Neural progenitor cell (in vitro differentiated cells): ENCODE results near the gene BRD8. TPM values are rescaled to one million over a fixed set of nuclear protein-coding genes. Genes with fewer than 3 reads are reported as not detected.
"Not testable (repeated sequence)": the region's sequence is repeated elsewhere in the genome, so short reads cannot be mapped to it uniquely, and the experiment has no call there.

Experiments used
- DNase-seq: peaks from one replicate; pipeline ENCODE4 v3.0.0-alpha.2; 2016; ENCODE audit warnings: low spot score
- H2AFZ ChIP-seq: fragments of 200-600 bp; sonication (generic); replicated peaks from 2 replicates; pipeline ENCODE4 v1.6.1; 2016; ENCODE audit warnings: antibody characterized with exemption
- H3F3A ChIP-seq: fragments of 200-600 bp; sonication (generic); 2 replicates; pipeline ENCODE4 v1.6.1; 2016; ENCODE audit warnings: antibody characterized with exemption, low read depth
- H3K27ac ChIP-seq: fragments of 200-600 bp; sonication (generic); 2 replicates; pipeline ENCODE4 v1.5.1; 2016; ENCODE audit warnings: mild to moderate bottlenecking
- H3K27me3 ChIP-seq: fragments of 200-600 bp; sonication (generic); 2 replicates; pipeline ENCODE4 v1.6.1; 2016; ENCODE audit warnings: mild to moderate bottlenecking, moderate library complexity
- H3K36me3 ChIP-seq: fragments of 200-600 bp; sonication (generic); 2 replicates; pipeline ENCODE4 v1.5.1; 2016
- H3K4me1 ChIP-seq: fragments of 200-600 bp; sonication (generic); 2 replicates; pipeline ENCODE4 v1.6.1; 2016; ENCODE audit warnings: mixed run types
- H3K4me2 ChIP-seq: fragments of 200-600 bp; sonication (generic); 2 replicates; pipeline ENCODE4 v1.6.1; 2016
- H3K4me3 ChIP-seq: fragments of 200-600 bp; sonication (generic); 2 replicates; pipeline ENCODE4 v1.5.1; 2016
- H3K79me2 ChIP-seq: fragments of 200-600 bp; sonication (generic); 2 replicates; pipeline ENCODE4 v1.6.1; 2016; ENCODE audit warnings: low read depth
- H3K9ac ChIP-seq: fragments of 200-600 bp; sonication (generic); 2 replicates; pipeline ENCODE4 v1.6.1; 2016
- H3K9me3 ChIP-seq: fragments of 200-600 bp; sonication (generic); 2 replicates; pipeline ENCODE4 v1.5.1; 2016; ENCODE audit warnings: low read depth
- H4K20me1 ChIP-seq: fragments of 200-600 bp; sonication (generic); 2 replicates; pipeline ENCODE4 v1.6.1; 2016; ENCODE audit warnings: low read depth
- H3K27ac Mint-ChIP-seq: 3 replicates; pipeline ENCODE4 v1.8.0; 2021; ENCODE audit warnings: mixed read lengths
- H3K27me3 Mint-ChIP-seq: 2 replicates; pipeline ENCODE4 v1.8.0; 2022; ENCODE audit warnings: low read depth, mild to moderate bottlenecking, inconsistent platforms, moderate library complexity, mixed read lengths; ENCODE audit not compliant: insufficient read depth
- H3K36me3 Mint-ChIP-seq: 3 replicates; pipeline ENCODE4 v1.8.0; 2021; ENCODE audit warnings: mixed read lengths
- H3K4me1 Mint-ChIP-seq: 3 replicates; pipeline ENCODE4 v1.8.0; 2021; ENCODE audit warnings: mixed read lengths
- H3K4me3 Mint-ChIP-seq: 3 replicates; pipeline ENCODE4 v1.8.0; 2021; ENCODE audit warnings: mild to moderate bottlenecking, moderate library complexity, mixed read lengths
- H3K9me3 Mint-ChIP-seq: 3 replicates; pipeline ENCODE4 v1.8.0; 2020; ENCODE audit warnings: mixed read lengths
- CTCF ChIP-seq: fragments of 200-600 bp; sonication (generic); IDR thresholded peaks from 2 replicates; pipeline ENCODE4 v1.5.1; 2017; ENCODE audit warnings: antibody characterized with exemption, mild to moderate bottlenecking
- EZH2 ChIP-seq: fragments of 200-600 bp; sonication (generic); IDR thresholded peaks from 2 replicates; pipeline ENCODE4 v1.6.1; 2017; ENCODE audit warnings: antibody characterized with exemption, mild to moderate bottlenecking, moderate library complexity
- EZH2phosphoT487 ChIP-seq: fragments of 200-600 bp; sonication (generic); IDR thresholded peaks from 2 replicates; pipeline ENCODE4 v1.6.1; 2017; ENCODE audit warnings: antibody characterized with exemption
- total RNA-seq: library from RNA; depleted of rRNA; stranded (reverse); fragments of >200 nt; gene quantifications from 2 replicates; pipeline ENCODE4 v1.2.3, GENCODE V29; 2015; ENCODE audit warnings: low replicate concordance

The BRD8 gene
- total RNA-seq, 1 donor from 2014 or later = 150 TPM

DNA sequence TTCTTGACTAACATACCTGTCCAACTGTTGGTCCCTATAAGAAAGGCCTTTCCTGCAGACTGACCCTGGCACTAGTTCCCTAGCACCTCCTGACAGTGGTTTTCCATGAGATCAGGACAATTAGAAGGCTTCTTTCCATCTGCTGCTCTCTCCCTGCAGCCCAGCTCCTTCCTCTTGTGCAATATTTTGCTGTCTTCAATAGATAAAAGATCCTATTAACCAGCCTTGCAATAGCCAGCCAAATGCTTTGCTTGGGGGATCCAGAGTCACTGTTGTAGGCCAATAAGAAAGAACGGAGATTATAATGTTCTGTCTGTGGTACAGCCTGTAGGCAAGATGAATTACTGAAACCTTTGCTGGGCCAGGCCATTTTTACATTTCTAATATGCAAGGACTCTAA is 20.8 kb downstream of the BRD8 start:
- Mint-ChIP-seq H3K4me3 (no peak overlapping the region), H3K27me3 (no peaks in the 10 kb centered on the region), H3K9me3 (no peaks in the 10 kb centered on the region), H3K27ac (no peak overlapping the region), H3K4me1 (no peaks in the 10 kb centered on the region), H3K36me3 (peaks cover 22% of the 10 kb centered on the region)
- Histone ChIP-seq H3K4me3 (no peak overlapping the region), H3F3A (peaks cover 17% of the 10 kb centered on the region), H3K9ac (no peak overlapping the region), H3K9me3 (no peaks in the 10 kb centered on the region), H2AFZ (no peak overlapping the region), H3K4me1 (no peaks in the 10 kb centered on the region), H3K36me3 (peaks cover 16% of the 10 kb centered on the region), H3K79me2 (no peaks in the 10 kb centered on the region), H4K20me1 (no peaks in the 10 kb centered on the region), H3K27me3 (no peaks in the 10 kb centered on the region), H3K27ac (no peak overlapping the region), H3K4me2 (no peak overlapping the region)
- DNase-seq = no peak
- TF ChIP-seq CTCF (no peak), EZH2phosphoT487 (no peak), EZH2 (no peak)

DNA sequence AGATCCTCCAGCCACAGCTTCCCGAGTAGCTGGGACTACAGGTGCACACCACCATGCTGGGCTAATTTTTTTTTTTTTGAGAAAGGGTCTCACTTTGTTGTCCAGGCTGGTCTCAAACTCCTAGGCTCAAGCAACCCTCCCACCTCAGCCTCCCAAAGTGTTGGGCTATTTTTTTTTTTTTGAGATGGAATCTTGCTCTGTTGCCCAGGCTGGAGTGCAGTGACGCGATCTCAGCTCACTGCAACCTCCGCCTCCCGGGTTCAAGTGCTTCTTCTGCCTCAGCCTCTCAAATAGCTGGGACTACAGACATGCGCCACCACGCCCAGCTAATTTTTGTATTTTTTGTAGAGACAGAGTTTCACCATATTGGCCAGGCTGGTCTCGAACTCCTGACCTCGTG is 22.5 kb downstream of the BRD8 start:
- H3K9ac ChIP-seq, H3K79me2 ChIP-seq, H3K27me3 ChIP-seq, DNase-seq, H3K27ac Mint-ChIP-seq, H3K9me3 Mint-ChIP-seq, H3K4me3 Mint-ChIP-seq, H2AFZ ChIP-seq, H3K4me2 ChIP-seq, H3K4me1 Mint-ChIP-seq, H3K27ac ChIP-seq, H3K27me3 Mint-ChIP-seq, H3K9me3 ChIP-seq, H3K4me3 ChIP-seq, H3K4me1 ChIP-seq, H4K20me1 ChIP-seq: not testable (repeated sequence)
- peaks cover 11% of the 10 kb centered on the region for H3K36me3 ChIP-seq
- H3K36me3 Mint-ChIP-seq = peaks cover 21% of the 10 kb centered on the region
- peaks cover 17% of the 10 kb centered on the region for H3F3A ChIP-seq

- Histone ChIP-seq H3K27ac (no peak overlapping the region), H3K4me2 (no peak overlapping the region), H3K36me3 (no peaks in the 10 kb centered on the region), H3K27me3 (no peaks in the 10 kb centered on the region), H3K79me2 (no peaks in the 10 kb centered on the region), H3K4me1 (no peaks in the 10 kb centered on the region), H4K20me1 (no peaks in the 10 kb centered on the region), H3K9me3 (no peaks in the 10 kb centered on the region), H3K4me3 (no peak overlapping the region), H3F3A (no peaks in the 10 kb centered on the region), H3K9ac (no peak overlapping the region), H2AFZ (no peak overlapping the region)
- no peak overlapping the region for H3K4me3 Mint-ChIP-seq
- H3K4me1 Mint-ChIP-seq = no peaks in the 10 kb centered on the region
- H3K27ac Mint-ChIP-seq = no peak overlapping the region
- TF ChIP-seq EZH2phosphoT487 = no peak
- no peak for TF ChIP-seq EZH2
- no peak for TF ChIP-seq CTCF
- no peaks in the 10 kb centered on the region for H3K36me3 Mint-ChIP-seq
- H3K27me3 Mint-ChIP-seq = no peaks in the 10 kb centered on the region
- no peaks in the 10 kb centered on the region for H3K9me3 Mint-ChIP-seq
- no peak for DNase-seq
Measured at GRCh38 chr5:138149530-138149929, 28.9 kb downstream of the BRD8 start.

DNA sequence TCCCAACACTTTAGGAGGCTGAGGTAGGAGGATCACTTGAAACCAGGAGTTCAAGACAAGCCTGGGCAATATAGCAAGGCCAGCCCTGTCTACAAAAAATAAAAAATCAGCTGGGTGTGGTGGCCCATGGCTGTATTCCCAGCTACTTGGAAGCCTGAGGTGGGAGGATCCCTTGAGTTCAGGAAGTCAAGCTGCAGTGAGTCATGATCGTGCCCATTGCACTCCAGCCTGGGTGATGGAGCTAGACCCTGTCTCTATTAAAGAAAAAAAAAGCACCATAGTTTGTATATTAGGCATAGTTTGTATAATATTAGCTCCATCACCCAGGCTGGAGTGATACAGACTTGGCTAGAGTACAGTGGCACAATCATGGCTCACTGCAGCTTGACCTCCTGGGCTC is 29.6 kb downstream of the BRD8 start:
- H2AFZ ChIP-seq = no peak overlapping the region
- no peak overlapping the region for H3K9ac ChIP-seq
- Mint-ChIP-seq H3K9me3 (no peaks in the 10 kb centered on the region), H3K36me3 (no peaks in the 10 kb centered on the region), H3K4me1 (no peaks in the 10 kb centered on the region), H3K27me3 (no peaks in the 10 kb centered on the region), H3K4me3 (no peak overlapping the region), H3K27ac (no peak overlapping the region)
- H4K20me1 ChIP-seq = no peaks in the 10 kb centered on the region
- no peaks in the 10 kb centered on the region for H3K36me3 ChIP-seq
- H3K4me1 ChIP-seq = no peaks in the 10 kb centered on the region
- no peaks in the 10 kb centered on the region for H3F3A ChIP-seq
- no peak overlapping the region for H3K27ac ChIP-seq
- TF ChIP-seq EZH2 = no peak
- no peak for TF ChIP-seq CTCF
- no peak for TF ChIP-seq EZH2phosphoT487
- H3K4me2 ChIP-seq = no peak overlapping the region
- no peaks in the 10 kb centered on the region for H3K9me3 ChIP-seq
- DNase-seq = no peak
- H3K79me2 ChIP-seq = no peaks in the 10 kb centered on the region
- H3K4me3 ChIP-seq = no peak overlapping the region
- no peaks in the 10 kb centered on the region for H3K27me3 ChIP-seq

- H4K20me1 ChIP-seq, H3K27ac Mint-ChIP-seq, H3K36me3 Mint-ChIP-seq, H3K9ac ChIP-seq, H3K4me1 Mint-ChIP-seq, H3K4me2 ChIP-seq, H3K36me3 ChIP-seq, H3K9me3 ChIP-seq, H3K27me3 ChIP-seq, H3K4me3 ChIP-seq, H3K79me2 ChIP-seq, H3K27ac ChIP-seq, H2AFZ ChIP-seq, H3F3A ChIP-seq, H3K4me1 ChIP-seq, H3K4me3 Mint-ChIP-seq, H3K9me3 Mint-ChIP-seq, DNase-seq, H3K27me3 Mint-ChIP-seq: not testable (repeated sequence)
Measured at GRCh38 chr5:138143578-138143977, 34.9 kb downstream of the BRD8 start.
